Measurements from ENCODE around the gene RARG. TPM values are rescaled to one million over a fixed set of nuclear protein-coding genes. Genes with fewer than 3 reads are reported as not detected.
A peak's percentile ranks its signal among the peaks of the same experiment; 100 is the strongest.

Gene RARG
- polyA plus RNA-seq, 1 donor (not counting 4 experiments of a cell fraction or from before 2014, with no cell fraction given), result 26.4 TPM

- H3K4me3 ChIP-seq (ENCODE audit: control insufficient read depth in 2 of 3, extremely low read depth in 1 of 3, insufficient read depth in 2 of 3, low read depth in 1 of 3, low read length in 3 of 3), result no peak overlapping the region
- H3K27ac ChIP-seq (ENCODE audit: control insufficient read depth, insufficient read depth, low read length), result no peak overlapping the region
- H3K4me2 ChIP-seq (ENCODE audit: control insufficient read depth, extremely low read depth, insufficient read depth, low read depth, low read length), result no peak overlapping the region
- H4K20me1 ChIP-seq (ENCODE audit: control insufficient read depth, extremely low read depth, insufficient read depth, low read length), result no peaks in the 10 kb centered on the region
- H2AFZ ChIP-seq (ENCODE audit: control insufficient read depth, low read length), result no peak overlapping the region
- TF ChIP-seq EZH2 (IDR thresholded peaks at IDR 0.05; ENCODE audit: low read length) (no peak), CTCF (optimal IDR thresholded peaks at IDR 0.05 in 1 of 3, IDR thresholded peaks at IDR 0.05 in 1 of 3, conservative IDR thresholded peaks at IDR 0.05 in 1 of 3; ENCODE audit: extremely low read depth in 1 of 3, insufficient read depth in 2 of 3, low read length in 3 of 3) (no peak)
- DNase-seq (ENCODE audit: low read depth, low spot score), result no peak
- no peak overlapping the region for H3K9ac ChIP-seq (ENCODE audit: control insufficient read depth, extremely low read depth, insufficient read depth, low read length)
- H3K9me1 ChIP-seq (ENCODE audit: control insufficient read depth, extremely low read depth, insufficient read depth, low read length), result no peaks in the 10 kb centered on the region
- H3K36me3 ChIP-seq (ENCODE audit: control insufficient read depth in 2 of 2, extremely low read depth in 1 of 2, insufficient read depth in 2 of 2, low read length in 2 of 2), result peaks cover under 1 to 3% of the 10 kb centered on the region in 2 experiments
- FAIRE-seq, result no peak
- peaks cover 20% of the 10 kb centered on the region for H3K4me1 ChIP-seq (ENCODE audit: control insufficient read depth, extremely low read depth, insufficient read depth, low read length)
- no peaks in the 10 kb centered on the region for H3K27me3 ChIP-seq (ENCODE audit: control insufficient read depth, extremely low read depth, insufficient read depth, low read length)
- peaks cover 2% of the 10 kb centered on the region for H3K79me2 ChIP-seq (ENCODE audit: control insufficient read depth, insufficient read depth, low read length)
- dilution Hi-C loops (cut with MboI; ENCODE audit: extremely low pct_ligation_motif_present, low sequenced_read_pairs), result no loop called here
- no peaks in the 10 kb centered on the region for H3K9me3 ChIP-seq (ENCODE audit: control insufficient read depth, low read depth, low read length)
Observed at GRCh38 chr12:53176750-53177149, 55.3 kb downstream of the RARG start.

- FAIRE-seq, result no peak
- peaks cover 15% of the 10 kb centered on the region for H3K4me1 ChIP-seq (ENCODE audit: control insufficient read depth, extremely low read depth, insufficient read depth, low read length)
Observed at GRCh38 chr12:53174881-53175491, 57.0 kb downstream of the RARG start.

More at GRCh38 chr12:53174881-53175491, 57.0 kb downstream of the RARG start:
- no peak overlapping the region for H3K9ac ChIP-seq (ENCODE audit: control insufficient read depth, extremely low read depth, insufficient read depth, low read length)
- no peak overlapping the region for H2AFZ ChIP-seq (ENCODE audit: control insufficient read depth, low read length)
- H3K79me2 ChIP-seq (ENCODE audit: control insufficient read depth, insufficient read depth, low read length), result no peaks in the 10 kb centered on the region
- H3K9me1 ChIP-seq (ENCODE audit: control insufficient read depth, extremely low read depth, insufficient read depth, low read length), result no peaks in the 10 kb centered on the region
- H3K36me3 ChIP-seq (ENCODE audit: control insufficient read depth in 2 of 2, extremely low read depth in 1 of 2, insufficient read depth in 2 of 2, low read length in 2 of 2), result peaks cover 0 to 4% of the 10 kb centered on the region in 2 experiments
- no peak overlapping the region for H3K27ac ChIP-seq (ENCODE audit: control insufficient read depth, insufficient read depth, low read length)
- no peaks in the 10 kb centered on the region for H3K9me3 ChIP-seq (ENCODE audit: control insufficient read depth, low read depth, low read length)
- no peaks in the 10 kb centered on the region for H3K27me3 ChIP-seq (ENCODE audit: control insufficient read depth, extremely low read depth, insufficient read depth, low read length)
- dilution Hi-C loops (cut with MboI; ENCODE audit: extremely low pct_ligation_motif_present, low sequenced_read_pairs), result no loop called here
- H3K4me2 ChIP-seq (ENCODE audit: control insufficient read depth, extremely low read depth, insufficient read depth, low read depth, low read length), result no peak overlapping the region
- TF ChIP-seq CTCF (optimal IDR thresholded peaks at IDR 0.05 in 1 of 3, IDR thresholded peaks at IDR 0.05 in 1 of 3, conservative IDR thresholded peaks at IDR 0.05 in 1 of 3; ENCODE audit: extremely low read depth in 1 of 3, insufficient read depth in 2 of 3, low read length in 3 of 3) (peak; percentile 15 to 28 (median 24)), EZH2 (IDR thresholded peaks at IDR 0.05; ENCODE audit: low read length) (no peak)
- no peak overlapping the region for H3K4me3 ChIP-seq (ENCODE audit: control insufficient read depth in 2 of 3, extremely low read depth in 1 of 3, insufficient read depth in 2 of 3, low read depth in 1 of 3, low read length in 3 of 3)
- DNase-seq (ENCODE audit: low read depth, low spot score), result no peak
- H4K20me1 ChIP-seq (ENCODE audit: control insufficient read depth, extremely low read depth, insufficient read depth, low read length), result no peaks in the 10 kb centered on the region
